ENCODE measurements around the gene ZBTB45. TPM values are rescaled to one million over a fixed set of nuclear protein-coding genes. Genes with fewer than 3 reads are reported as not detected.

The ZBTB45 gene
- 14.8 and 15.3 TPM in 2 replicates for polyA plus RNA-seq (2013)

- Histone ChIP-seq H3K4me2 (ENCODE audit: low read length) (peak within 1 kb of the TSS; percentile 61), H3K9me3 (ENCODE audit: insufficient read depth, low read depth, low read length) (no peaks in the 10 kb centered on the region), H3K23ac (ENCODE audit: low read length) (no peak within 1 kb of the TSS), H3K27me3 (ENCODE audit: insufficient read depth, low read length) (no peaks in the 10 kb centered on the region), H3K79me2 (ENCODE audit: control insufficient read depth, insufficient read depth, low read length, poor library complexity) (peaks cover 17% of the 10 kb centered on the region), H3K9ac (ENCODE audit: low read length) (peak within 1 kb of the TSS; percentile 91), H3K27ac (ENCODE audit: low read depth, low read length) (peak within 1 kb of the TSS; percentile 80), H4K12ac (ENCODE audit: low read depth, low read length) (peak within 1 kb of the TSS; percentile 93), H3K4me3 (ENCODE audit: low read depth, low read length) (peak within 1 kb of the TSS; percentile 88), H2AFZ (ENCODE audit: insufficient read depth, low read length, poor library complexity) (peak within 1 kb of the TSS; percentile 72), H2BK12ac (ENCODE audit: low read length) (no peak within 1 kb of the TSS), H3K79me1 (ENCODE audit: low read length) (peaks cover 15% of the 10 kb centered on the region), H3K18ac (ENCODE audit: low read length) (peak within 1 kb of the TSS; percentile 83), H3K14ac (ENCODE audit: low read length) (peak within 1 kb of the TSS; percentile 94), H2AK5ac (ENCODE audit: low read length) (peak within 1 kb of the TSS; percentile 87), H4K91ac (ENCODE audit: low read depth, low read length) (peak within 1 kb of the TSS; percentile 92), H4K8ac (ENCODE audit: low read depth, low read length) (peak within 1 kb of the TSS; percentile 64), H2BK5ac (ENCODE audit: low read depth, low read length, poor library complexity) (peak within 1 kb of the TSS; percentile 54), H2BK120ac (ENCODE audit: insufficient read depth, low read length, poor library complexity) (peak within 1 kb of the TSS; percentile 67), H3K4me1 (ENCODE audit: control insufficient read depth in 1 of 2, insufficient read depth in 2 of 2, low read length in 2 of 2) (peaks cover 9 to 10% of the 10 kb centered on the region in 2 experiments), H3K4ac (ENCODE audit: low read depth, low read length) (peak within 1 kb of the TSS; percentile 81), H3K36me3 (ENCODE audit: control insufficient read depth in 1 of 2, insufficient read depth in 2 of 2, low read length in 2 of 2) (peaks cover 21 to 22% of the 10 kb centered on the region in 2 experiments)
- peak; percentile 91 to 93 for DNase-seq
- WGBS (ENCODE audit: extremely low coverage, insufficient coverage, insufficient read length) = no CpG with 5 or more reads among the region's 87 CpGs
Measured at GRCh38 chr19:58519355-58520256, at the start of gene ZBTB45. ZBTB45 (minus strand) TSS chr19:58519810; CDS start chr19:58517673, 2,137 bp downstream.

GRCh38 chr19:58568453-58569130, 49.0 kb upstream of the ZBTB45 start:
- Histone ChIP-seq H2AFZ (ENCODE audit: insufficient read depth, low read length, poor library complexity) (no peak overlapping the region), H3K14ac (ENCODE audit: low read length) (no peak overlapping the region), H3K9ac (ENCODE audit: low read length) (no peak overlapping the region), H3K4me1 (ENCODE audit: control insufficient read depth in 1 of 2, insufficient read depth in 2 of 2, low read length in 2 of 2) (peaks cover 7% of the 10 kb centered on the region in 2 experiments), H2BK12ac (ENCODE audit: low read length) (no peak overlapping the region), H4K12ac (ENCODE audit: low read depth, low read length) (no peak overlapping the region), H2BK120ac (ENCODE audit: insufficient read depth, low read length, poor library complexity) (no peak overlapping the region), H2BK5ac (ENCODE audit: low read depth, low read length, poor library complexity) (no peak overlapping the region), H3K18ac (ENCODE audit: low read length) (no peak overlapping the region), H3K23ac (ENCODE audit: low read length) (no peak overlapping the region), H2AK5ac (ENCODE audit: low read length) (no peak overlapping the region), H4K8ac (ENCODE audit: low read depth, low read length) (no peak overlapping the region), H3K79me2 (ENCODE audit: control insufficient read depth, insufficient read depth, low read length, poor library complexity) (peaks cover 2% of the 10 kb centered on the region), H3K36me3 (ENCODE audit: control insufficient read depth in 1 of 2, insufficient read depth in 2 of 2, low read length in 2 of 2) (peaks cover 24 to 40% of the 10 kb centered on the region in 2 experiments), H4K91ac (ENCODE audit: low read depth, low read length) (no peak overlapping the region), H3K27ac (ENCODE audit: low read depth, low read length) (no peak overlapping the region), H3K79me1 (ENCODE audit: low read length) (peaks cover 6% of the 10 kb centered on the region), H3K27me3 (ENCODE audit: insufficient read depth, low read length) (no peaks in the 10 kb centered on the region), H3K4ac (ENCODE audit: low read depth, low read length) (no peak overlapping the region), H3K9me3 (ENCODE audit: insufficient read depth, low read depth, low read length) (peaks cover 2% of the 10 kb centered on the region), H3K4me2 (ENCODE audit: low read length) (no peak overlapping the region), H3K4me3 (ENCODE audit: low read depth, low read length) (no peak overlapping the region)
- DNase-seq = no peak
- WGBS (ENCODE audit: extremely low coverage, insufficient coverage, insufficient read length) = no CpG with 5 or more reads among the region's 4 CpGs

GRCh38 chr19:58566989-58567388, 47.4 kb upstream of the ZBTB45 start:
- Histone ChIP-seq H3K4me2 (ENCODE audit: low read length) (no peak overlapping the region), H2BK5ac (ENCODE audit: low read depth, low read length, poor library complexity) (no peak overlapping the region), H2BK120ac (ENCODE audit: insufficient read depth, low read length, poor library complexity) (no peak overlapping the region), H3K27ac (ENCODE audit: low read depth, low read length) (no peak overlapping the region), H3K18ac (ENCODE audit: low read length) (no peak overlapping the region), H3K36me3 (ENCODE audit: control insufficient read depth in 1 of 2, insufficient read depth in 2 of 2, low read length in 2 of 2) (peaks cover 24 to 42% of the 10 kb centered on the region in 2 experiments), H3K4me1 (ENCODE audit: control insufficient read depth in 1 of 2, insufficient read depth in 2 of 2, low read length in 2 of 2) (peaks cover 8 to 16% of the 10 kb centered on the region in 2 experiments), H3K79me1 (ENCODE audit: low read length) (no peaks in the 10 kb centered on the region), H4K8ac (ENCODE audit: low read depth, low read length) (no peak overlapping the region), H4K91ac (ENCODE audit: low read depth, low read length) (no peak overlapping the region), H2BK12ac (ENCODE audit: low read length) (no peak overlapping the region), H3K79me2 (ENCODE audit: control insufficient read depth, insufficient read depth, low read length, poor library complexity) (no peaks in the 10 kb centered on the region), H3K9me3 (ENCODE audit: insufficient read depth, low read depth, low read length) (peaks cover 14% of the 10 kb centered on the region), H3K27me3 (ENCODE audit: insufficient read depth, low read length) (peaks cover 15% of the 10 kb centered on the region), H2AFZ (ENCODE audit: insufficient read depth, low read length, poor library complexity) (no peak overlapping the region), H3K14ac (ENCODE audit: low read length) (no peak overlapping the region), H3K4me3 (ENCODE audit: low read depth, low read length) (no peak overlapping the region), H4K12ac (ENCODE audit: low read depth, low read length) (no peak overlapping the region), H2AK5ac (ENCODE audit: low read length) (no peak overlapping the region), H3K9ac (ENCODE audit: low read length) (no peak overlapping the region), H3K23ac (ENCODE audit: low read length) (no peak overlapping the region), H3K4ac (ENCODE audit: low read depth, low read length) (no peak overlapping the region)
- WGBS (ENCODE audit: extremely low coverage, insufficient coverage, insufficient read length) = no CpG with 5 or more reads among the region's 5 CpGs
- DNase-seq = no peak

- H2BK120ac ChIP-seq (ENCODE audit: insufficient read depth, low read length, poor library complexity) = no peak overlapping the region
- H4K91ac ChIP-seq (ENCODE audit: low read depth, low read length) = no peak overlapping the region
- H2BK12ac ChIP-seq (ENCODE audit: low read length) = no peak overlapping the region
- no peak overlapping the region for H3K4ac ChIP-seq (ENCODE audit: low read depth, low read length)
- no peak for DNase-seq
- peaks cover 4 to 14% of the 10 kb centered on the region in 2 experiments for H3K36me3 ChIP-seq (ENCODE audit: control insufficient read depth in 1 of 2, insufficient read depth in 2 of 2, low read length in 2 of 2)
- H3K79me2 ChIP-seq (ENCODE audit: control insufficient read depth, insufficient read depth, low read length, poor library complexity) = peaks cover 4% of the 10 kb centered on the region
- H3K23ac ChIP-seq (ENCODE audit: low read length) = no peak overlapping the region
- no peak overlapping the region for H2AFZ ChIP-seq (ENCODE audit: insufficient read depth, low read length, poor library complexity)
- peaks cover 8% of the 10 kb centered on the region for H3K79me1 ChIP-seq (ENCODE audit: low read length)
- peaks cover 16% of the 10 kb centered on the region for H3K9me3 ChIP-seq (ENCODE audit: insufficient read depth, low read depth, low read length)
- H3K9ac ChIP-seq (ENCODE audit: low read length) = no peak overlapping the region
- H3K4me1 ChIP-seq (ENCODE audit: control insufficient read depth in 1 of 2, insufficient read depth in 2 of 2, low read length in 2 of 2) = peaks cover 12 to 20% of the 10 kb centered on the region in 2 experiments
- H2BK5ac ChIP-seq (ENCODE audit: low read depth, low read length, poor library complexity) = no peak overlapping the region
- H3K14ac ChIP-seq (ENCODE audit: low read length) = no peak overlapping the region
- H3K4me2 ChIP-seq (ENCODE audit: low read length) = no peak overlapping the region
- peak overlapping the region; percentile 9 for H3K4me3 ChIP-seq (ENCODE audit: low read depth, low read length)
- H3K27me3 ChIP-seq (ENCODE audit: insufficient read depth, low read length) = peaks cover 17% of the 10 kb centered on the region
- no CpG with 5 or more reads among the region's 6 CpGs for WGBS (ENCODE audit: extremely low coverage, insufficient coverage, insufficient read length)
- H3K18ac ChIP-seq (ENCODE audit: low read length) = no peak overlapping the region
- H4K12ac ChIP-seq (ENCODE audit: low read depth, low read length) = no peak overlapping the region
- H3K27ac ChIP-seq (ENCODE audit: low read depth, low read length) = no peak overlapping the region
- no peak overlapping the region for H2AK5ac ChIP-seq (ENCODE audit: low read length)
- no peak overlapping the region for H4K8ac ChIP-seq (ENCODE audit: low read depth, low read length)
Measured at GRCh38 chr19:58563823-58564222, 44.2 kb upstream of the ZBTB45 start.

Data from trophoblast cell (in vitro differentiated cells and primary cell).